Naive thymus-derived CD8-positive, alpha-beta T cell (primary cell): ENCODE measurements around the gene IRF7. TPM values are rescaled to one million over a fixed set of nuclear protein-coding genes. Genes with fewer than 3 reads are reported as not detected.
A peak's percentile ranks its signal among the peaks of the same experiment; 100 is the strongest.

Source experiments
- ATAC-seq, 2 donors: fragments of 150-1000 bp; cut with Tn5 transposase in 1 of 2; sonication (Bioruptor Pico), chemical (Tn5 transposase) in 1 of 2; 1 replicate in 1 of 2; 2 replicates in 1 of 2; pipeline ENCODE4 v1.10.0; 2021; ENCODE audit warnings: mild to moderate bottlenecking in 2 of 2, moderate library complexity in 2 of 2
- POLR2A ChIA-PET: fragments of 350-600 bp; sonication (Branson Sonifier 250); formaldehyde crosslinking; loops from one replicate; lab custom pipeline; 2021; ENCODE audit warnings: antibody characterized with exemption; lab: Charles Lee
- DNase-seq, 10 donors: peaks; one replicate each; pipeline versions ENCODE4 v3.0.0 to v3.0.0-alpha.2; 2020 to 2022
- H3K27ac Mint-ChIP-seq, 10 donors: one replicate each; pipeline ENCODE4 v1.8.0; 2020 to 2022; ENCODE audit warnings: mild to moderate bottlenecking in 10 of 10, mixed read lengths in 10 of 10, moderate library complexity in 4 of 10, inconsistent platforms in 1 of 10
- H3K27me3 Mint-ChIP-seq, 5 donors: one replicate each; pipeline ENCODE4 v1.8.0; 2021 to 2022; ENCODE audit warnings: mixed read lengths in 5 of 5
- H3K36me3 Mint-ChIP-seq, 3 donors: one replicate each; pipeline ENCODE4 v1.8.0; 2020 to 2022; ENCODE audit warnings: mixed read lengths in 3 of 3, mild to moderate bottlenecking in 2 of 3, inconsistent platforms in 1 of 3
- H3K4me1 Mint-ChIP-seq, 4 donors: one replicate each; pipeline ENCODE4 v1.8.0; 2021 to 2022; ENCODE audit warnings: mixed read lengths in 4 of 4
- H3K4me3 Mint-ChIP-seq, 10 donors: one replicate each; pipeline ENCODE4 v1.8.0; 2020 to 2022; ENCODE audit warnings: mild to moderate bottlenecking in 10 of 10, mixed read lengths in 10 of 10, moderate library complexity in 6 of 10, inconsistent platforms in 1 of 10
- H3K9me3 Mint-ChIP-seq, 9 donors: one replicate each; pipeline ENCODE4 v1.8.0; 2020 to 2022; ENCODE audit warnings: mixed read lengths in 9 of 9, mild to moderate bottlenecking in 3 of 9, inconsistent platforms in 1 of 9, moderate library complexity in 1 of 9
- polyA plus RNA-seq, 3 donors: library from polyadenylated mRNA; unstranded; fragments of 300-500 nt; fragmentation: Illumina TruSeq; gene quantifications; one replicate each; pipeline ENCODE4 v1.2.3, GENCODE V29; 2021
- total RNA-seq, 8 experiments: library from RNA in 2 of 8; stranded (reverse) in 2 of 8; gene quantifications; one replicate each; pipeline ENCODE4 v1.2.3 and lab custom pipeline; 2021 to 2026

Gene IRF7
- total and polyA plus RNA-seq, 5 experiments from 2014 or later, result 19.8 to 55.2 (median 38.6) TPM

GRCh38 chr11:609341-609811 lies 6.4 kb downstream of the IRF7 start:
- no peaks in the 10 kb centered on the region for H3K9me3 Mint-ChIP-seq
- POLR2A ChIA-PET, result interaction anchor here (1.7 kb wide), 1 partner anchor 34 kb away, joined by 4 read pairs; no protein-coding TSS in a partner anchor
- peaks cover 0 to 53% (median 9%) of the 10 kb centered on the region in 3 donors for H3K36me3 Mint-ChIP-seq
- H3K27ac Mint-ChIP-seq, result peak overlapping the region in 2 of 10 donors; percentile 2 to 11
- H3K4me1 Mint-ChIP-seq, result peaks cover 7 to 11% (median 8%) of the 10 kb centered on the region in 4 donors
- no peak for DNase-seq
- no peak for ATAC-seq
- H3K27me3 Mint-ChIP-seq, result no peaks in the 10 kb centered on the region
- H3K4me3 Mint-ChIP-seq, result no peak overlapping the region

GRCh38 chr11:608791-609251 lies 6.9 kb downstream of the IRF7 start:
- Mint-ChIP-seq H3K36me3 (peaks cover 0 to 58% (median 9%) of the 10 kb centered on the region in 3 donors), H3K4me3 (no peak overlapping the region), H3K4me1 (peaks cover 4 to 6% (median 4%) of the 10 kb centered on the region in 4 donors), H3K27ac (peak overlapping the region in 2 of 10 donors; percentile 43 to 82), H3K27me3 (no peaks in the 10 kb centered on the region), H3K9me3 (no peaks in the 10 kb centered on the region)
- POLR2A ChIA-PET, result interaction anchor here (1.7 kb wide), 1 partner anchor 33 kb away, joined by 4 read pairs; no protein-coding TSS in a partner anchor
- ATAC-seq (no peak), DNase-seq (no peak)

GRCh38 chr11:607971-608659 lies 7.6 kb downstream of the IRF7 start:
- H3K27me3 Mint-ChIP-seq, result no peaks in the 10 kb centered on the region
- H3K4me1 Mint-ChIP-seq, result peaks cover 2 to 5% (median 4%) of the 10 kb centered on the region in 4 donors
- POLR2A ChIA-PET, result interaction anchor here (0.6 to 1.7 kb wide), 3 partner anchors 25 to 39 kb away, joined by 3 to 4 read pairs (median 3); no protein-coding TSS in a partner anchor
- no peaks in the 10 kb centered on the region for H3K9me3 Mint-ChIP-seq
- H3K36me3 Mint-ChIP-seq, result peaks cover 0 to 62% (median 9%) of the 10 kb centered on the region in 3 donors
- H3K4me3 Mint-ChIP-seq, result peak overlapping the region in 2 of 10 donors; percentile 5 to 26
- ATAC-seq (no peak), DNase-seq (no peak)
- peak overlapping the region in 3 of 10 donors; percentile 43 to 78 (median 72) for H3K27ac Mint-ChIP-seq

- Mint-ChIP-seq H3K4me3 (no peak overlapping the region), H3K36me3 (peaks cover 0 to 68% (median 9%) of the 10 kb centered on the region in 3 donors), H3K4me1 (peaks cover 2 to 3% (median 3%) of the 10 kb centered on the region in 4 donors), H3K27me3 (no peaks in the 10 kb centered on the region), H3K27ac (peak overlapping the region in 1 of 10 donors; percentile 70), H3K9me3 (no peaks in the 10 kb centered on the region)
- ATAC-seq (no peak), DNase-seq (no peak)
- POLR2A ChIA-PET, result interaction anchor here (0.6 to 1.7 kb wide), 5 partner anchors 24 to 88 kb away, joined by 3 to 4 read pairs (median 3); partner anchors contain the start of genes DEAF1, PHRF1 and TMEM80
Measured at GRCh38 chr11:607020-607780, 8.6 kb downstream of the IRF7 start.

GRCh38 chr11:606245-606644 lies 9.5 kb downstream of the IRF7 start:
- Mint-ChIP-seq H3K4me3 (no peak overlapping the region), H3K27me3 (no peaks in the 10 kb centered on the region), H3K4me1 (peaks cover 0 to 1% (median 0%) of the 10 kb centered on the region in 4 donors), H3K9me3 (no peaks in the 10 kb centered on the region), H3K27ac (peak overlapping the region in 1 of 10 donors; percentile 15), H3K36me3 (peaks cover 0 to 70% (median 6%) of the 10 kb centered on the region in 3 donors)
- ATAC-seq (no peak), DNase-seq (peak in 1 of 10 donors; percentile 32)
- POLR2A ChIA-PET, result no interaction called here

GRCh38 chr11:605286-606129 lies 10.2 kb downstream of the IRF7 start:
- Mint-ChIP-seq H3K27ac (peak overlapping the region in 1 of 10 donors; percentile 65), H3K27me3 (no peaks in the 10 kb centered on the region), H3K4me3 (no peak overlapping the region), H3K9me3 (no peaks in the 10 kb centered on the region), H3K36me3 (peaks cover 0 to 70% (median 6%) of the 10 kb centered on the region in 3 donors), H3K4me1 (peaks cover 0 to 1% (median 0%) of the 10 kb centered on the region in 4 donors)
- ATAC-seq (no peak), DNase-seq (no peak)
- POLR2A ChIA-PET, result no interaction called here

- peaks cover 0 to 4% (median under 1%) of the 10 kb centered on the region in 4 donors for H3K4me1 Mint-ChIP-seq
- H3K36me3 Mint-ChIP-seq, result peaks cover 0 to 83% (median 7%) of the 10 kb centered on the region in 3 donors
- H3K9me3 Mint-ChIP-seq, result no peaks in the 10 kb centered on the region
- peak overlapping the region in 1 of 10 donors; percentile 45 for H3K27ac Mint-ChIP-seq
- no peak overlapping the region for H3K4me3 Mint-ChIP-seq
- POLR2A ChIA-PET, result no interaction called here
- no peaks in the 10 kb centered on the region for H3K27me3 Mint-ChIP-seq
- ATAC-seq, result no peak
- no peak for DNase-seq
Measured at GRCh38 chr11:603154-603553, 12.6 kb downstream of the IRF7 start.

- Mint-ChIP-seq H3K36me3 (peaks cover 0 to 82% (median 7%) of the 10 kb centered on the region in 3 donors), H3K27ac (peak overlapping the region in 3 of 10 donors; percentile 24 to 68 (median 48)), H3K4me3 (peak overlapping the region in 1 of 10 donors; percentile 20), H3K9me3 (no peaks in the 10 kb centered on the region), H3K27me3 (no peaks in the 10 kb centered on the region), H3K4me1 (peaks cover 0 to 4% (median under 1%) of the 10 kb centered on the region in 4 donors)
- DNase-seq, result no peak
- POLR2A ChIA-PET, result interaction anchor here (0.8 to 1.1 kb wide), 2 partner anchors 11 to 12 kb away, joined by 4 to 9 read pairs; no protein-coding TSS in a partner anchor
- no peak for ATAC-seq
Measured at GRCh38 chr11:601573-602245, 14.0 kb downstream of the IRF7 start.

GRCh38 chr11:598005-598680 lies 17.6 kb downstream of the IRF7 start:
- DNase-seq (no peak), ATAC-seq (no peak)
- H3K27ac Mint-ChIP-seq, result no peak overlapping the region
- no peaks in the 10 kb centered on the region for H3K27me3 Mint-ChIP-seq
- H3K9me3 Mint-ChIP-seq, result no peaks in the 10 kb centered on the region
- POLR2A ChIA-PET, result no interaction called here
- peaks cover 0 to 14% (median 2%) of the 10 kb centered on the region in 4 donors for H3K4me1 Mint-ChIP-seq
- H3K36me3 Mint-ChIP-seq, result peaks cover 0 to 87% (median 7%) of the 10 kb centered on the region in 3 donors
- no peak overlapping the region for H3K4me3 Mint-ChIP-seq

GRCh38 chr11:597166-597725 lies 18.5 kb downstream of the IRF7 start:
- no peaks in the 10 kb centered on the region for H3K27me3 Mint-ChIP-seq
- peak overlapping the region in 2 of 10 donors; percentile 15 to 74 for H3K27ac Mint-ChIP-seq
- POLR2A ChIA-PET, result no interaction called here
- H3K4me3 Mint-ChIP-seq, result no peak overlapping the region
- H3K9me3 Mint-ChIP-seq, result no peaks in the 10 kb centered on the region
- ATAC-seq (peak in 1 of 2 donors; percentile 35), DNase-seq (no peak)
- peaks cover 0 to 16% (median 4%) of the 10 kb centered on the region in 4 donors for H3K4me1 Mint-ChIP-seq
- peaks cover 0 to 87% (median 9%) of the 10 kb centered on the region in 3 donors for H3K36me3 Mint-ChIP-seq
